Activated T-cell treated with anti-CD3 and anti-CD28 coated beads, Interleukin-2, amount 50 U/mL, for 4 hours (primary cell): ENCODE measurements around the gene CAPRIN1. TPM values are rescaled to one million over a fixed set of nuclear protein-coding genes. Genes with fewer than 3 reads are reported as not detected.
"Not testable (repeated sequence)": the region's sequence is repeated elsewhere in the genome, so short reads cannot be mapped to it uniquely, and the experiment has no call there.

Source experiments
- ATAC-seq, 2 donors: fragments of 200-7000 bp; cut with Tn5 transposase; one replicate each; pipeline ENCODE4 v1.10.0; 2021
- DNase-seq: peaks from one replicate; pipeline ENCODE4 v3.0.0-alpha.2; 2020
- H3K27me3 Mint-ChIP-seq: one replicate; pipeline ENCODE4 v1.8.0; 2021; ENCODE audit warnings: low read depth, mixed read lengths
- H3K36me3 Mint-ChIP-seq: one replicate; pipeline ENCODE4 v1.8.0; 2022; ENCODE audit warnings: mixed read lengths; ENCODE audit not compliant: insufficient read depth
- H3K4me1 Mint-ChIP-seq: one replicate; pipeline ENCODE4 v1.8.0; 2021; ENCODE audit warnings: low read depth, mixed read lengths
- H3K4me3 Mint-ChIP-seq: one replicate; pipeline ENCODE4 v1.8.0; 2021; ENCODE audit warnings: mild to moderate bottlenecking, moderate library complexity, mixed read lengths
- H3K9me3 Mint-ChIP-seq: one replicate; pipeline ENCODE4 v1.8.0; 2021; ENCODE audit warnings: mixed read lengths
- total RNA-seq, 3 donors: library from RNA; stranded (reverse); gene quantifications; one replicate each; pipeline ENCODE4 v1.2.1, GENCODE V29; 2021

CAPRIN1 gene
- total RNA-seq, 3 donors from 2014 or later: 315 to 356 (median 341) TPM

GRCh38 chr11:34063061-34063795 is 11.7 kb downstream of the CAPRIN1 start:
- no peak for ATAC-seq
- Mint-ChIP-seq H3K27me3 (no peaks in the 10 kb centered on the region), H3K9me3 (no peaks in the 10 kb centered on the region), H3K4me1 (peaks cover 68% of the 10 kb centered on the region), H3K36me3 (peaks cover 27% of the 10 kb centered on the region), H3K4me3 (no peak overlapping the region)
- no peak for DNase-seq

DNA sequence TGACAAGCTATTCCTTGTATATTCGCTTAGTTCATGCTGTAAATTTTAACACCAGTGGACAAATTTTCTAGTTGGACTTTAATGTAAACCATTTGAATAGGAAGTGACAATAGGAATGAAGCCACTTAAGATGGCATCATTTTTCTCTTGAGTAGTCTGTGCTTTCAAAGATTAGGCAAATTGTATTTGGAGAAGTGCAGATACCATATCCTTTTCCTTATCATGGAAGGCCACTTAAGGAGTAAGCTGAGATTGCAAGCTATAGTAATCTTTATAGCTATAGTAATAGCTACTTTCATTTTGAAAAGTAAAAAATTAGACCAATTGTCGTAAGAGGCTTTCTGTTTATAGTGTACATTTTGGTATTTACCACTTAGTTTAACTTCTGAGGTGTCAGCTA is 12.8 kb downstream of the CAPRIN1 start:
- no peak overlapping the region for H3K4me3 Mint-ChIP-seq
- peaks cover 62% of the 10 kb centered on the region for H3K4me1 Mint-ChIP-seq
- H3K36me3 Mint-ChIP-seq: peaks cover 21% of the 10 kb centered on the region

GRCh38 chr11:34065505-34066203 is 14.1 kb downstream of the CAPRIN1 start:
- peaks cover 20% of the 10 kb centered on the region for H3K36me3 Mint-ChIP-seq
- ATAC-seq: peak; percentile 71 to 73
- H3K9me3 Mint-ChIP-seq: no peaks in the 10 kb centered on the region
- DNase-seq: no peak
- H3K4me1 Mint-ChIP-seq: peaks cover 62% of the 10 kb centered on the region
- no peaks in the 10 kb centered on the region for H3K27me3 Mint-ChIP-seq
- H3K4me3 Mint-ChIP-seq: no peak overlapping the region

More for the DNA sequence above, 12.8 kb downstream of the CAPRIN1 start:
- ATAC-seq: no peak
- no peak for DNase-seq
- Mint-ChIP-seq H3K9me3 (no peaks in the 10 kb centered on the region), H3K27me3 (no peaks in the 10 kb centered on the region)

GRCh38 chr11:34066766-34067165 is 15.2 kb downstream of the CAPRIN1 start:
- H3K9me3 Mint-ChIP-seq, ATAC-seq, DNase-seq, H3K4me3 Mint-ChIP-seq, H3K27me3 Mint-ChIP-seq: not testable (repeated sequence)
- Mint-ChIP-seq H3K36me3 (peaks cover 20% of the 10 kb centered on the region), H3K4me1 (peaks cover 68% of the 10 kb centered on the region)

DNA sequence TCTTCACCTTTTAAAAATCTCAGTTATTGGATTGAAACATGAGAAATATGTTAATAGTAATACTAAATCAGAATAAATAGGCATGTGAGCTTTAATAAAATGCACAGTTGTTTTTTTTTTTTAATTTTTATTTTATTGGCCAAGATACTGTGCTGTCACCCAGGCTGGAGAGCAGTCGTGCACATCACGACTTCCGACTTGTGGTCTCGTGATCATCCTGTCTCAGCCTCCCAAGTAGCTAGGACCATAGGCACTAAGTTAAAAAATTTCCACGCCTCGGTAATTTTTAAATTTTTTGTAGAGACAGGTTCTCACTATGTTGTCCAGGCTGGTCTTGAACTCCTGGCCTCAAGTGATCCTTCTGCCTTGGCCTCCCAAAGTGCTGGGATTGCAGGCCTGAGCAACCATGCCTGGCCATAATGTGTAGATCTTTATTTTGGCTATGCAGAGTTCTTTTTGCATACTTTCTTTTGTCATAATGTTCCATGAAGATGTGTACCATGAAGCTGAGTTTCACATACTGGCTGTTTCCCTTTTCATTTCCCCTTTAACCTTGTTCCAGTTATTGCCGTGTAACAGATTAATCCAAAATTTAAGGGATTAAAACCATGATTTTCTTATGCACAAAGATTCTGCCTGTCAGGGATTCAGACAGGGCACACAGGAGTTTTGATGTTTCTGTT is 16.0 kb downstream of the CAPRIN1 start:
- peaks cover 65% of the 10 kb centered on the region for H3K4me1 Mint-ChIP-seq
- no peak for DNase-seq
- peaks cover 18% of the 10 kb centered on the region for H3K36me3 Mint-ChIP-seq
- H3K9me3 Mint-ChIP-seq: no peaks in the 10 kb centered on the region
- no peak for ATAC-seq
- H3K4me3 Mint-ChIP-seq: peak overlapping the region; percentile 25
- H3K27me3 Mint-ChIP-seq: no peaks in the 10 kb centered on the region

GRCh38 chr11:34068111-34068510 is 16.6 kb downstream of the CAPRIN1 start:
- DNase-seq (no peak), ATAC-seq (peak; percentile 55 to 66)
- Mint-ChIP-seq H3K4me3 (no peak overlapping the region), H3K9me3 (no peaks in the 10 kb centered on the region), H3K27me3 (no peaks in the 10 kb centered on the region), H3K36me3 (peaks cover 16% of the 10 kb centered on the region), H3K4me1 (peaks cover 63% of the 10 kb centered on the region)

GRCh38 chr11:34071306-34071705 is 19.8 kb downstream of the CAPRIN1 start:
- H3K36me3 Mint-ChIP-seq: peaks cover 24% of the 10 kb centered on the region
- DNase-seq, ATAC-seq, H3K4me3 Mint-ChIP-seq, H3K9me3 Mint-ChIP-seq, H3K27me3 Mint-ChIP-seq: not testable (repeated sequence)
- H3K4me1 Mint-ChIP-seq: peaks cover 59% of the 10 kb centered on the region

GRCh38 chr11:34072041-34072440 is 20.5 kb downstream of the CAPRIN1 start:
- H3K27me3 Mint-ChIP-seq: no peaks in the 10 kb centered on the region
- ATAC-seq (no peak), DNase-seq (no peak)
- no peak overlapping the region for H3K4me3 Mint-ChIP-seq
- no peaks in the 10 kb centered on the region for H3K9me3 Mint-ChIP-seq
- peaks cover 24% of the 10 kb centered on the region for H3K36me3 Mint-ChIP-seq
- H3K4me1 Mint-ChIP-seq: peaks cover 54% of the 10 kb centered on the region

- Mint-ChIP-seq H3K36me3 (peaks cover 26% of the 10 kb centered on the region), H3K4me1 (peaks cover 48% of the 10 kb centered on the region), H3K27me3 (no peaks in the 10 kb centered on the region), H3K4me3 (no peak overlapping the region), H3K9me3 (no peaks in the 10 kb centered on the region)
- ATAC-seq (no peak), DNase-seq (no peak)
These were observed 21.3 kb downstream of the CAPRIN1 start for GRCh38 chr11:34072832-34073231.

DNA sequence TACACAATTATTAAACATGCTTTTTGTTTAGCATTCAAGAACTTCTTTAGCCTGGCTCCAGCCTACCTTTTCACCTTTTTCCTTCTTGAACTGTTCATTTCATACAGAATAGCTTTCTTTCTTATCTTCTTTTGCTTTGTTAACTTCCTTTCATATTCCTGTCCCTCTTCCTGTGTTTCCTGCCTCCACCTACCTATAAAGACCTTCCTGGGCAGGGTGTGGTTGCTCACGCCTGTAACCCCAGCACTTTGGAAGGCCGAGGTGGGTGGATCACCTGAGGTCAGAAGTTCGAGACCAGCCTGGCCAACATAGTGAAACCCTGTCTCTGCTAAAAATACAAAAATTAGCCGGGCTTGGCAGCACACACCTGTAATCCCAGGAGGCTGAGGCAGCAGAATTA is 22.9 kb downstream of the CAPRIN1 start:
- ATAC-seq (no peak), DNase-seq (no peak)
- H3K9me3 Mint-ChIP-seq: no peaks in the 10 kb centered on the region
- no peaks in the 10 kb centered on the region for H3K27me3 Mint-ChIP-seq
- peaks cover 35% of the 10 kb centered on the region for H3K36me3 Mint-ChIP-seq
- peaks cover 41% of the 10 kb centered on the region for H3K4me1 Mint-ChIP-seq
- H3K4me3 Mint-ChIP-seq: no peak overlapping the region

DNA sequence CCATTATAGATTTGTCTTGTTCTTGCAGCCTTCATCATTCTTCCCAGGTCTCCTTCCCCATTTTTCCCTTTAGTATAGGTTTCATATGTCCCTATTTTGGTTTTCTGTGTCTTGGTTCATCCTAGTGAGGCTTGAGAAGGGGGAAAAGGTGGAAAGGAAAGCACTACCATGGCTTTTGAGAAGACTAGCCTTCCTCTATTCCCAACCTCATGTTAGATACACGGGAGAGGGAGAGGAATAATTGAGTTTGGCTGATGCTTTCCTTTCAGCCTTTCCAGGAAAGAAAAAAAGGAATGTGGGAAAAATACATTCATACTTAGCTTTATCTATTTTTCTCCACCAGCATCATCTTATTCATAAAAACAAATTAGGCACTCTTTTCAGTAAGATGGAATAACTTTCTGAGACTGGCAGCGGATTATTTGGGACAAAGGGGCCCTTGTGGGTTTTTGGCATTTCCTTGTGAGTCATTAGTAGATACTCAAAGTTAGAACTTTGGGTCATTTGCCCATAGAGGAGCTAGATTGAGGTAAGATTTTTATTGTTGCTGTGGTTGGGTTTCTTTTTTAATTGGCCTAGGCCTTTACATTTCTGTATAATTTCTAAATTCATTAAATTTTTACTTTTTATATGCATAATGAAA is 23.8 kb downstream of the CAPRIN1 start:
- no peak for DNase-seq
- Mint-ChIP-seq H3K27me3 (no peaks in the 10 kb centered on the region), H3K9me3 (no peaks in the 10 kb centered on the region), H3K4me3 (no peak overlapping the region), H3K4me1 (peaks cover 34% of the 10 kb centered on the region), H3K36me3 (peaks cover 35% of the 10 kb centered on the region)
- ATAC-seq: no peak

DNA sequence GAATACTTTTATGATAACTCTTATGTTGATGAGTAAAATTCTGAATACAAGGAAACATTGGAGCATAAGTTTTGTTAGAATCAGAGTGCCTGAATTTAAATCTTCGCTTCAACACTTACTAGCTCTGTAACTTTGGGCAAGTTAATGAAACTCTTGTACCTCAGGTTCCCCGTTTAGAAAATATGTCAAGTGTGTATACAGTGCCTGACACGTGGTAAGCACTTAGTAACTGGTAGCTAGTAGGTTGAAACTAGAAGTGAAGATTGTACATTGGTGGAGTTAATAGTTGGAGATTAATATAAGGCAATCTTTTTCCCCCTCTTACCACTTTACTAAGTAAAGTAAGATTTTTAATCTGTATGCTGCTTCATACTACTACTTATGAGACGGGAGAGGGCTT is 29.1 kb downstream of the CAPRIN1 start:
- Mint-ChIP-seq H3K4me1 (peaks cover 11% of the 10 kb centered on the region), H3K36me3 (peaks cover 43% of the 10 kb centered on the region), H3K27me3 (no peaks in the 10 kb centered on the region), H3K9me3 (no peaks in the 10 kb centered on the region), H3K4me3 (no peak overlapping the region)
- ATAC-seq (no peak), DNase-seq (no peak)

DNA sequence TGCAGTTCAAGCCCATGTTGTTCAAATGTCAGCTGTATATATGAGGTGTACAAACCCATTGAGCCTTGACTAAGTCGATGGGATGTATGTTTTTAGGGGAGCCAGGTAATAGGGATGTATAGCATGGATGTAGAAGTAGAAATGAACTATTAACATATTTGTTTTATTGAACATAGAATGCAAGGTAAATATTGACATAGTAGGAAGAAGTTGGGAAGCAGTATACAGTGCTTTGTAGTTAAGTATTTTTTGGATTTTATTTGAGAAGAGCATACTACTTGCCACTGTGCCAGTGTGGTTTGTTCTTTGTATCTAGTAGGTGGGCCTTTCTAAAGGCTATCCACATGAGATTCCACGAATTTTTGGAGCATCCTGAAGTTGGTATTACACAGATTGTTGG is 33.1 kb downstream of the CAPRIN1 start:
- no peak for DNase-seq
- Mint-ChIP-seq H3K4me1 (peaks cover 21% of the 10 kb centered on the region), H3K36me3 (peaks cover 43% of the 10 kb centered on the region), H3K9me3 (no peaks in the 10 kb centered on the region), H3K27me3 (no peaks in the 10 kb centered on the region), H3K4me3 (no peak overlapping the region)
- no peak for ATAC-seq

DNA sequence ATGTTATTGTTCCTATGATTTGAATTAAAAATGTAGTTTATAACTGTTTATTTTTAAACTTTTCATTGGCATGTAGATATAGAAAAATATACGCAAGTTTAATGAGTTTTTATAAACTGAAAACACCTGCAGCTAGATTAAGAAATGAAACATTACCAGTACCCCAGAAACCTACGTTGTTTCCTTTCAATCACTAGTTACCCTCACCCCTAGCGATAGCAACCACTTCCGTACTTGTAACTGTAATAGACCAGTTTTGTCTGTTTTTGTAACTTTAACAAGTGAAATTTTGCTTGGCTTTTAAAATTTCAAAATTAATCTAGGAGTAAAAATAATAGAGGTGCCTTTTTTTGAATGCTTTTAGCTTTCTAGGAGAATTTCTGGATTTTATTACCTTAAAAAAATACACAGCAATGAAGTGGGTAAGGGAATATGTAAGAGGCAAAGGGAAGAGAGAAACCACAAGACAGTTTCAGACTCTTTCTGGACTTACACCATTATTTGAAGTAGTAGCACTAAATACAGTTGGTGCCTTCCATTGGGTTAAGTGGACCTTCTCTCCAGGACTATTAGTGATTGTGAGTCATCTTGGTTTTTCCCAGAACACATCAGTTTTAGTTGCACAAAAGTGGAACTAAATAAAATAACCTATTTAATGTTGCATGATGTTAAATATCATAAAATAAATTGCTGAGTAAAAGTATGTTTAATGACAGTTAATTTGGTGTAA is 35.2 kb downstream of the CAPRIN1 start:
- Mint-ChIP-seq H3K4me3 (no peak overlapping the region), H3K4me1 (peaks cover 22% of the 10 kb centered on the region), H3K27me3 (no peaks in the 10 kb centered on the region), H3K9me3 (no peaks in the 10 kb centered on the region), H3K36me3 (peaks cover 46% of the 10 kb centered on the region)
- ATAC-seq (no peak), DNase-seq (no peak)
